Measurements from ENCODE around the gene C11orf97.

The C11orf97 gene

GRCh38 chr11:94511932-94512781 lies at the start of gene C11orf97:
Gene C11orf97, plus strand, starts transcription at chr11:94512461. Its CDS starts 68 bp downstream, at chr11:94512529.
- TF ChIP-seq CTCF (IDR thresholded peaks at IDR 0.05; ENCODE audit: insufficient read depth, low read depth, low read length, missing control alignments) = no peak
- peak within 1 kb of the TSS; percentile 14; the same call in 1 of the 2 replicates for H3K4me3 ChIP-seq (ENCODE audit: low read depth, low read length)
- DNase-seq (ENCODE audit: low read depth) = peak; percentile 35

- TF ChIP-seq CTCF (IDR thresholded peaks at IDR 0.05; ENCODE audit: insufficient read depth, low read depth, low read length, missing control alignments) = no peak
- peak; percentile 60 for DNase-seq (ENCODE audit: low read depth)
- no peak overlapping the region for H3K4me3 ChIP-seq (ENCODE audit: low read depth, low read length)
Observed at GRCh38 chr11:94469416-94469815, 42.8 kb upstream of the C11orf97 start.

GRCh38 chr11:94472916-94473799 lies 39.1 kb upstream of the C11orf97 start:
- peak overlapping the region; percentile 11; the same call in 1 of the 2 replicates for H3K4me3 ChIP-seq (ENCODE audit: low read depth, low read length)
- peak; percentile 86 for DNase-seq (ENCODE audit: low read depth)

GRCh38 chr11:94477624-94478023 lies 34.6 kb upstream of the C11orf97 start:
- no peak for TF ChIP-seq CTCF (IDR thresholded peaks at IDR 0.05; ENCODE audit: insufficient read depth, low read depth, low read length, missing control alignments)
- no peak for DNase-seq (ENCODE audit: low read depth)
- no peak overlapping the region for H3K4me3 ChIP-seq (ENCODE audit: low read depth, low read length)

More at GRCh38 chr11:94472916-94473799, 39.1 kb upstream of the C11orf97 start:
- TF ChIP-seq CTCF (IDR thresholded peaks at IDR 0.05; ENCODE audit: insufficient read depth, low read depth, low read length, missing control alignments) = no peak

- TF ChIP-seq CTCF (IDR thresholded peaks at IDR 0.05; ENCODE audit: insufficient read depth, low read depth, low read length, missing control alignments) = no peak
- H3K4me3 ChIP-seq (ENCODE audit: low read depth, low read length) = no peak overlapping the region
Observed at GRCh38 chr11:94481342-94481741, 30.9 kb upstream of the C11orf97 start.

GRCh38 chr11:94486068-94486467 lies 26.2 kb upstream of the C11orf97 start:
- TF ChIP-seq CTCF (IDR thresholded peaks at IDR 0.05; ENCODE audit: insufficient read depth, low read depth, low read length, missing control alignments) = no peak
- no peak overlapping the region for H3K4me3 ChIP-seq (ENCODE audit: low read depth, low read length)
- DNase-seq (ENCODE audit: low read depth) = no peak

More at GRCh38 chr11:94481342-94481741, 30.9 kb upstream of the C11orf97 start:
- DNase-seq (ENCODE audit: low read depth) = no peak

All from GM12865 (cell line).